Measurements from ENCODE around the gene PSRC1.
"Not testable (repeated sequence)": the region's sequence is repeated elsewhere in the genome, so short reads cannot be mapped to it uniquely, and the experiment has no call there.

PSRC1 gene

DNA sequence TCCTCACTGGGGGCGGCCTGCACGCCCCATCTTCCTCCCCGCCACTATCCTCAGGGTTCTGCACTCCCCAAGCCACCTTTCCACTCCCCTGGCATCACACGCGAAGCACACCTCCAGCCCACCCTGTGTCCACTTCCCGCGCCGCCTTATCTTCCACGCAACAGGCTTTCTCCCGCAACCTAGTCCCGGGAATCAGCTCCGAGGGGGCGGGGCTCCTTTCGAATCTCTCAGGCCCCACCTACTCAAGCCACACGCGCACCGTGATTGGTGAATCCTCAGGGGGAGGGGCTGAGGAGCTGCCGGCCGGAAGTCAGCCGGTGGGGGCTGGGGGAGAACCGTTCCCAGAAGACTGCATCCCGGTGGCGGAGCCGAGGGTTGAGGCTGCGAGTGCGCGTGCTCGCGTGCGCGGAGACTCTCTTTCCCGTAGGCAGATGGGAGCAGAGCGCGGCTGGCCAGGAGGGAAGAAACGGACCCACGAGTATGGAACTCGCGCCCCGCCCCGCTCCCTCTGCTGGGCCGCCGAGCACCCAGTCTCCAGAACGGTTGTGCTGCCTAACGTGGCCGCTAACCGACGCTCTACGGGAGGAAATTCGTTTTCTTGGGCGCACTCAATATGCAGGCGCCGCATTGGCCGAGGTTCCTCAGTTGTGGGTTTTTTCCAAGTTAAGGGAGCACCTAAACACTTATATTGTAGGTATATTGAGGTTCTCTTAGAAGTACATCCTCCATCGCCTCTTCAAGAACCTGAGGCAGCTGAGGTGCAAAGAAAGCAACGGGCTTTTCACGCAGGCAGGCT lies at the start of gene PSRC1:
PSRC1 (minus strand) TSS at position 194 of the 796 bp plus-strand sequence.
- peak; percentile 97 for DNase-seq (ENCODE audit: low spot score)

DNA sequence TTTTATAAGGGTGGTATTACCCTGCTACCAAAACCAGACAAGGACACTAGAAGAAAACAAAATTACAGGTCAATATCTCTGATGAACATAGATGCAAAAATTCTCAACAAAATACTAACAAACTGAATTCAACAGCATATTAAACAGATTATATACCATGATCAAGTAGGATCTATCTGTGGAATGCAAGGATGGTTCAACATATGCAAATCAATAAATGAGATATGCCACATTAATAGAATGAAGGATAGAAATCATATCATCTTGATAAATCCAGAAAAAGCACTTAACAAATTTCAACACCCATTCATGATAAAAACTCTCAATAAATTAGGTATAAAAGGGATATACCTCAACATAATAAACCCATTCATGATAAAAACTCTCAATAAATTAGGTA lies 48.2 kb upstream of the PSRC1 start:
- no peak for DNase-seq (ENCODE audit: low spot score)

DNA sequence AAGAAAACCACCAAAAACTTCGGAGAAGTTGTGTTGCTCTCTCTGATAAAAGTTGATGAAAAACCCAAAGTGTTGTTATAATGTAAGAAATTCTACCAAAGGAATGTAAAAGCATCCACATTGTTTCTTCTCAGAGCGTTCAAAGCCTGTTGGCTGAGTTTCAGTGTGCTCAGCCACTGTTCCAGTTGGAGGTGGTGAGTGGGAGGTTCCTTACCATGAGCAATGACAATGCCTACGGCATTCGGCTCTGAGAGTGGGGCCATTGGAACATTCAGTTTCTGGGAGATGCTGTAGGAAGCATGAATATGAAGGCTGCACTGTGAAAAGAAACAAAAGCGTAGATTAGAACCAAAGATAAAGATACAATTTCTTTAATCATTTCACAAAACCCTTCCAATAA lies 44.3 kb upstream of the PSRC1 start:
- no peak for DNase-seq (ENCODE audit: low spot score)

DNA sequence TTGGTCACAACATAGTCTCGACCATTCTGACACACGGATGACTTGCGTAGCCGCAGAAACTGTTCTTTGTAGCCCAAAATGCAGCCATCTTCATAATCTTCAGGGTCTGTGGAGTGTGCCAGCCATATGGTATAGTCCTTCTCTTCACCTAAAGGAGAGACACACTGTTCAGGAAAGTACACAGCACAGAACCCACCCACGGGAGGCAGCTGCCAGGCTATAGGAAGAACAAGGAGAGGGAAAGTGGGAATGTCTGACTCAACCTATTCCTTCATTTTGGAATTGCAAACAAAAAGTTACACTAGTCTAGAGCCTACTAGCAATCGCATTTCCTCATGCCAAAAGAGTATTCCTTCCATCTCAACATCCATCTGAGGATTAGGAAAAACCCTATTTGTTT lies 40.0 kb upstream of the PSRC1 start:
- DNase-seq (ENCODE audit: low spot score) = no peak

DNA sequence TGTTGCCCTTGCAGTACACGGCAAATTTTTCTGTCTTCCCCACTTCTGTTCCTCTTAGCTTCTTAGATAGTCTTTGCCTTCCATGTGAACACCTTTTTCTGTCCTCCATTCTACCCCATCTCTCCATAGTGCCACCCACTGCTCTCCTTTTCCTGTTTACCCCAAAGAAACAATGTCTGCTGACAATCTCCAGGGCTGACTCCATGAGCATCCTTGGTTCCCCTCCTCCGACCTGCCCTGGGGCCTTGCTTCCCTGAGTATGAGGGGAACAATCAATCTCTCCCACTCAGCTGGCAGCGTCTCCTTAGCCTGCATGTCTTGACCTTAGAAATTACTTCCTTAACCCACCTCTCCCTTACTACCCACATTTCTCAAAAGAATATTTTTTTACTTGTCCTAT lies 36.2 kb upstream of the PSRC1 start:
- DNase-seq (ENCODE audit: low spot score) = no peak

DNA sequence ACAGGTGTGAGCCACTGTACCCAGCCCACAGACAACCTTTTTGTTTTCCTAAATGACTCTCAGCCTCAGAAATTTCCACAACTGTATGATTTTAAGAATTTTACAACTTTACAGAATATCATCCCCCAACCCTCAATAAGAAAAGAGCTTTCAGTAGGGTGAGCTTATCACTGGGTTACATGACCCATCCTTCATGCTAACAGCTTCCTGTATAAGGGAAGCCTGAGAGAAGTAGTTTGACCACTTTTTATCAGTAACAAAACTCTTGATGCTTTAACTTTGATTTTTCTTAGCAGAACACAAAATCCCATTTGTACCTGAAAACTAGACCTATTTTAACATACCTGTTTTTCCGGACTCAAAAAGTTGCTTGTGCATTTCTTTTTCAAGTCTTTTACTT lies 33.6 kb upstream of the PSRC1 start:
- no peak for DNase-seq (ENCODE audit: low spot score)

DNA sequence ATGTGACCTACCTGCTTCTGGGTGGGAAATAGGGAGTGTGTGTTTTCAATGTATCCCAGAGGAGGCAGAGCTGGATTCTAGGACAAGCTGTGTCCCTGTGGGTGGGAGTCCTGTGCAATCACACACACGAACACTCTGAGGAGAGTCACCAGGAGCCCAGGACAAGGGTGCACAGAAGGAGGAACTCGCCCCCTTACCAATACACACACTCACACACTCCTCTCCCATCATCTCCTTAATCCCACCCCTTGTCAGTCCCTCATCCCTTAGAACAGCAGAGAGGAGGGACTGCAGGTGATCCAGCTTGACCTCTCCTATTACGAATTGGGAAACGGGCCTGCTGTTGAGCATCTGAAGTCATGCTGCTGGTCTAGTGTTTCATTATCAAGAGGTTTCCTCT lies 32.3 kb upstream of the PSRC1 start:
- no peak for DNase-seq (ENCODE audit: low spot score)

DNA sequence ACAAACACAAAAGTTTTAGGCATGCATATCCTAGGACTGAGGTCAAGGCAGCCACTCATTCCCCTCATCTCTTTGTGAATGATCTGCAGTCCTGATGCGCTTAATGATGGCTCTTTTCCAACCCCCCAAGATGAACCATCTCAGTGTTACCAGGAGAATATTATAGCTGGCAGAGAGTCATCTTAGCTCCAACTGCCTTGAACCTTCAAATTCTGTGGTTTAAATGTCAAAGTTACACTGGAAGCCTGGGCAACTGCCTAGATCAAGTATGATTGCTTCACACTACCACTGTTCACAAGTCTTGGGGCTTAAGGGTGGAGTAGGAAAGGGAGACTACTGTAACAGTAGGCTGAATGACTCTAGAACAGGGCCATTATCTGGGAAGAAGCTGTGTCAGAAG lies 31.9 kb upstream of the PSRC1 start:
- DNase-seq (ENCODE audit: low spot score) = no peak

DNA sequence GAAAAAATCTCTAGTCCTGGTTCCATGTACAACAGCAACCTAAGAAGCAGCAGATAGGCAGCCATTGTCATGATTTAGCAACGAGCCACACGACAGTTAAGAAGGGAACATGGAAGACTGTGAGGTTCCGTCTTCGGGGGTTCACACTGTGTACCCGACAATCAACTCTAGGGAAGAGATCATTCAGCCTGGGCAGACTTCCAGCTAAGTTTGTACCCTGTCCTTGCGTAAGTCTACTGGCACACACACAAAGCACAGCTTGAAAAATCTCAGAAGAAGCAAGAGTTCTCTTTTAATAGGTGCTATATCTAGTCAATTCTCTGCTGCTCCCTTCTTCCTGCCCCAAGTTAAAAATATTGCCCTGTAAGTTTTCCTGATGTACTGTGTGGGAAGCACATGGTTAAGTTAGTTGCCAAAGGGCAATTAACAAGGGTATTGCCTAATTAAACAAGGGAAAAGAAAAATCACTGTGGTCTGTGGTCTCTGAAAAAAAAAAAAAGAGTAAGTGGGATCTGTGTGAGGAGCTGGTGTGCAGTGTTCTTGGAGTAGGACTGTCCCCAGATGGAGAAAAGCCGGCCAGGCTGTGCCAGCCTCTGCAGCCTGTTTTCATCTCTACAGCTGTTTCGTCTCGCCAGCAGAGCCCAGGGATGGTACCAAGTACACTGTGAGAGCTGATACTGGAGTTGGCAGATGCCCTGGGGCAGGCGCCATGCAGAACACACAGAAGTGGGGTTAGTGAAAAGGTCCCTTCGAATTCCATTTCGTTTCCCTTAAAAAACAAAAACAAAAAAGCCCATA lies 30.2 kb upstream of the PSRC1 start:
- DNase-seq (ENCODE audit: low spot score) = no peak

DNA sequence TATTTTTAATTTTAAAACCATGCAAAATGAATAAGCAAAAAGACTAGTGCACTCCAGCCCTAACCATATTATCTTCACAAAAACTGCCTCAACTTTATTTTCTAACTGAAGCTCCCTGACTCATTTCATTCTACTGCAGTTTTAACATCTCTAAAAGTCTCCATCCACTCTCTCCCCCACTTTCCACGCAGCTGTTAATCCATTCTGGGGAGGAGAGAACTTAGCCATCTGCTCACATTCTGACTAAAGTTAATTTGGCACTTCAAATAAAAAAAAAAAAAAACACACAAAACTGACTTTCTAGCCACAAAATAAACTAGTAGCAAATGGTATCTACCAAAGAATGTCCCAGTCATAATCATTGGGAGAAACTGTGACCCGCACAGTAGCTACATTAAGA lies 29.3 kb upstream of the PSRC1 start:
- DNase-seq (ENCODE audit: low spot score) = no peak

DNA sequence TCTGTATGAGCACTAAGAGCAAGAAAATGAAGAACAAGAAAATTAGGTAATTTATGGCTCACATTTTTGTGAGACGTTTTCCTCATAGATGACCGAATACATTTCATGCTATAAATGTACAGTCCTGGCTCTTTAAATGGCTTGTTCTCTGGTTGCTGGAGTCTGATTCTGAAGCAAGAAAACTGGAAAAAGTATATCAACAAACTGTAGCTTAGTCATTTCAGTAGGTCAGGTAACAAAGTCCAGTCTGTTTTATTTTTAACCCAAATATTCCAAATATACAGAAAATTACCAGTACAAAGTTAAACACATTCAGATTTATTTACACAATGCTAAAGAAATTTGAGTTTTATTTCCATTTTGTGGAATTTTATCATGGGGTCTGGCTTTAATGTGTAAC lies 26.4 kb upstream of the PSRC1 start:
- no peak for DNase-seq (ENCODE audit: low spot score)

DNA sequence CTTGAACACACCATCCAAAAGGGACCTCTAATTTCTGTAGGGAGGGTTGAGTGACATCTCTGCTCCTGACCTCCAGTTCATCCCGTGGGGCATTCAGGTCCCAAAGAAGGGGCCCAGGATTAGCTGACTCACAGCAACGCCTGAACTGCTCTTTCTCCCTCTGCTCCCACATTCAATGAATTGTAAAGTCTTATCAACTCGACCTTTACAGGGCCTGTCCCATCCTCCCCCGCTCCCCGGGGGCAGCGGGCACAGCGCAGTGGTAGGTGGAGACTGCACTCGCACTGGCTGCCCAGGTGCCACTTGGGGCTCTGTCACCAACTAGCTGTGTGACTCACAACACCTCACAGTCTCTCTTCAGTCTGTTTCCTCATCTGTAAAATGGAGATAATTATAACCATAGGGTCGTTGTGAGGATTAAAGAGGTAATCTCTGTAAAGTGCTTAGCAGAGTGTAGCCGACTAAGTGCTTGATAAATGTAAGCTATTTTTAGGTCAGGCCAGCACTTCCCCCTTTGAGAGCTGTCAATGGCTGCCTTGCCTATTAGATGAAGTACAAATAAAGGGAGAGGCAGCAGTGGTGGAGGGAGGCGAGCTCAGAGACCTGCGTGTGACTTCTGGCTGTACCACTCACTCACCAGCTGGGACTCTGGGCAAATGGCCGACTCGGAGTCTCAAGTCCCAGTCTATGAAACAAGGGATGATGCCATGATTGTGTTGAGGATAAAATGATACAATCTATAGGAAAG lies 24.5 kb upstream of the PSRC1 start:
- DNase-seq (ENCODE audit: low spot score) = peak; percentile 18

DNA sequence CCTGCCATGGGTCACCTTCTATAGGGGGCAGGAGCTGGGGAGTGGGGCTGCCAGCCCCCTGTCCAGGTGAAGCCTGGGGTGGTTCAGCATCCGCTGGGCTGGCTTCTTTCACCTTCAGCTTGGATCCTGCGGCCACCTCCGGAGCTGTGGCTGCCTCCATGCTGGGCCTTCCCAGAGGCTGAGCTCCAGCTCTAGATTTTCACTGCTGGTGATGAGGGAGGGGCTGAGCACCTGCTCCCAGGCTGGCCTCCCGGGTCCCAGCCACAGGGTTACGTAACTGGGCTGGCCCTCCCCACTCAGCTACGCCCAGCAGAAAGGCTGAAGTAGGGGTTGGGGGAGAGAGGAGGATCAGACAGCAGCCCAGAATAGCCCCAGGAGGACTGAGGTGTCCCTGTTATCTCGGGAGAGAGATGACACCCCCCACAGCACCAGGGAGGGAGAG lies 23.9 kb upstream of the PSRC1 start, which contains the start of gene MYBPHL:
MYBPHL (minus strand) TSS at position 180 of the 442 bp plus-strand sequence; CDS start at position 160, 20 bp downstream.
- DNase-seq (ENCODE audit: low spot score) = no peak

DNA sequence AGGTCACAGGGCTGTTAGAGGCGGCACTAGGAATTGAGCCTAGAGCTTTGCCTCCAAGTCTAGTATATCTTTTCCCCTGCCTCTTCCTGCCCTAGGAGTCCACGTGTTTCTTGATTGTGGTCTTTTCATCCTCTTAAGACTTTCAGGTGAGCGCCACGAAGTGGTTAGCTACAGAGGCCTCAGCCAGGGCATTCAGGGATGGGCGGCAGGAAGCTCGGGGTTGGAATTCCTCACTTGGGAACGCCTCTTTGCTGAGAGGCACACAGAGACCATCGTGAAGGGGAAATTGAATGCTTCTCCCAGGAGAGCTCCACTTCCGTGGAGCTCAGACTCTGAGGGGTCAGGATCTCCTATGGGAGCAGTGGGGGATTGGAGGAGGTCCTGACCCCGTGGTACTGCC lies 23.0 kb upstream of the PSRC1 start:
- DNase-seq (ENCODE audit: low spot score) = not testable (repeated sequence)

DNA sequence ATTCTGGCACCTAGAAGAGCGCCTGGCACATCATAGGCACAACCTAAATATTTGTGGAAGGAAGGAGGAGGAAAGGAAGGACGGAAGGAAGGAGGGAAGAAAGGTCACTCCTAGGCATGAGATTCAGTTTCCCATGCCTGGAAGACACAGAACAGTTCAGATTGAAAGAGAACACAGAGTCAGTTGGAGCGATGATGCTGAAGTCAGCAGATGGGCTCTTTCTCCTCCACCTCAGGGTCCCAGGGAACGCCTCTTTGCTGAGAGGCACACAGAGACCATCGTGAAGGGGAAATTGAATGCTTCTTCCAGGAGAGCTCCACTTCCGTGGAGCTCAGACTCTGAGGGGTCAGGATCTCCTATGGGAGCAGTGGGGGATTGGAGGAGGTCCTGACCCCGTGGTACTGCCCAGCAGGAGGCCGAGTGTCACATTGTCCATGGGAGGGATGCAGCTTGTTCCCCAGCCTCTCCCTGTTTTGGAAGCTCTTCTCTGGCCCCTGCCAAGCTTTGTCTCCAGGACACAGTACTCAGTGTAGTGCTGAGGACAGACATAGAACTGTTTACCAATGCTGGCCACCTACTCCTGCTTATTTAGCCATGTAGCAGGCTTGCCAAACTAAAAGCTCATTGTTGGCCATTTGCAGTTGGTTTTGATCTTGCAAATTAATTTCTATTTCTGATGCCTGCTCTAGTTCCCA lies 21.4 kb upstream of the PSRC1 start:
- no peak for DNase-seq (ENCODE audit: low spot score)

DNA sequence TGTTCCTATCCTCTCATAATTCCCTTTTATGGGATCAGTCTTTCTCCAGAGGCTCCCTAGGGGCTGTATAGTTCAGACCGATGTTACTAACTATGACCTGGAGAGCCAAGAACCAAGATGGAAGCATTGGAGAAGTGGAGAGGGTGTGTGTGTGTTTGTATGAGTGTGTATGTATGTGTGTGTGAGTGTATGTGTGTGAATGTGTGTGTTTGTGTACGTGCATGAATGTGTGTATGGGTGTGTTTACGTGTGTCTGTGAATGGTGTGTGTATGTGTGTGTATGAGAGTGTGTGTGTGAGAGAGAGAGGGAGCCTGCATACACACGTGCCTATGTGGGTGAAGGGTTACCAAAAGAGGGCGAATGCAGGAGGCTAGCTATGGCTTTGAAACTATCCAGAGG lies 18.9 kb upstream of the PSRC1 start:
- DNase-seq (ENCODE audit: low spot score) = no peak

DNA sequence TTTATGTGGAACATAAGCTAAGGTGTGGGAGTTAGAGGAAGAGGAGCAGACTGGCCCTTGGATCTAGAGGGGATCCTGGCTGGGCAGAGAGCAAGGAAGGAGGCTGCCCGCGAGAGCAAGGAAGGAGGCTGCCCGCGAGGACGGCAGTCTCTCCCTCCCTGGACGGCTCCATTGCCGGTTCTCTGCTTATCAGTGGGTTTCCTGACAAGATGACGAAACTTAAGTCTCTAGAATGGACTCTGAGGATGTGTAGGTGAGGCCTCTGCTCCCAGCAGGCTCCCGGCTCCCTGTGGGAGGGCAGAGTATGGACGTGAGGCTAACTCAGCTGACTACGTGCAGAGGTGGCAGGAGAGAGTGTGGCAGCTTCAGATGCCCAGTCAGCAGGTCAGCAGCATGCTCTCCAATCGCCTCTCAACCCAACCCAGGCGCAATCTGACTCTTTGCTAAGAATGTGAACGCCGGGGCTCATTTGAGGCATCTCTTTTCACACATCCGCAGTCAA lies 17.8 kb upstream of the PSRC1 start:
- no peak for DNase-seq (ENCODE audit: low spot score)

DNA sequence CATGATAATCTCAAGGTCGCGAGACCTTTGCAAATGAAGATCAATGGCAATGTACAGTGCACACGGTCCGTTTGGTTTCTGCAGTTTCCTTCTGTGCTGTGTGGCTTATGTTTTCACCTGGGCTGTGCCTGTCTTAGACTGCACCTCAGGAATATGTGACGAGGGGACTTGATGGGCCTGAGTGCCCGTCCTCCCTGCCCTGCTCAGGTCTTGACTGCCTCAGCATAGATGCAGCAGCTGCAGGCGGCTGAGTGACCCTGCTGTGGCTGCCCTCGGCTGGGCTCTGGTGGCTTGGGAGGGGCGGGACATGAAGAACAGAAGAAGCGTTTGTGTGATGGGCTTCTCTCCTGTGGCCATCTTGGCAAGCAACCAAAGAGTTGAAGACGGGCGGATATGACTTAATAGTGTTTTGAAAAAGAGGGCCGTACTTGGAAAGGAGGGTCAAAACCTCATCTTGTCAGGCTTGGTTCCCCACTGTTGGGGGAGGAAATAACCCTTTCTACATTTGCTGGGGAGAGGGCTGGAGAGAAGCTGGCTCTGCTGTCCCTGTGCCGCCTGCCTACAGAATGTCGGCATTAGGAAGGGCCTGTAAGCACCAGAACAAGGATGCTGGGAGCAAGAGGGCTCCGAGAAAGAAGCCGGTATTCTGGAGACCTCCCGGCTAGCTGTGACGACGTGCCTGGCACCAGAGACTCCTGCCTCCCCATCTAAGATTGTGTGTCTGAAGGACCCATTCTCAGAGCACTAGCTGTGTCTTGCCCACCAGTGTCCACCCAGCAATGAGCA lies 16.8 kb upstream of the PSRC1 start:
- DNase-seq (ENCODE audit: low spot score) = peak; percentile 46

DNA sequence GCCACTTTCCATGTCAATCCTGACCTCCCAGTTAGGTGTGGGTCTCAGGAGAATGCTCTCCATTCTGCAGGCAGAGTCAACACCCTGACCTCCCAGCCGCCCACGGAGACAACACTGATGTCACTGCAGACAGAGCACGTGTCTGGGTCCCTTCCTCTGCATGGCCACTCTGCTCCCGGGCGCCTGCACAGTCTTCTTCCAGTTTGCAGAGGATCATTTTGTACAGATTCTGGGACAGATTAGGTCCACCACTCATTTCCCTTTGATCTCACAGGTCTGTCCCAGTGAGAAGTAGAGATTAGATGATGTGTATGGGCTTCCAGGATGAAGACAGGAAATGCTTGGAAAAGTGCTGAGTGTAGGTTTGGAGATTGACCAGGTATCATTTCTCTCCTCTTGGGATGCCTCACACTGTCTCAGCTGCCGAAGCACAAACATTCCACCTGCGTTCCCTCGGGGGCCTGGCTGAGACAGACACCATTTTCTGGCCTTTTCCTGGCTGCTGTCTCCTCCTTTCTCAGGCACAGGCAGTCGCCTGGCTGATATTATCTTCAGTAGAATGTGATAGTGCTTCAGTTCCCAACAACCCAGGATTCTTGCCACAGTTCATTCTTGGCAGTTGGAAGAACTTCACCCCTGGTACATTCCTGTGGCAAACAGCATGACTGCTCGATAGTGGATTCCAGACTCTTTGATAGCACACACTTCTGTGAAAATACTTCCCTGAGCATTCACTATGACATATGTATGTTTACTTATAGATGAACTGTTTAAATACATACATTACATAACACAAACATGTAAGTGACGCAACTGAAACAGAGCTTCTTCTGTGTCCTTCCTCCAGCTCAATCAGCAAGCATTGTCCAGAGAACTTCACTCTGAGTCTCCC lies 16.0 kb upstream of the PSRC1 start:
- peak; percentile 81 for DNase-seq (ENCODE audit: low spot score)

DNA sequence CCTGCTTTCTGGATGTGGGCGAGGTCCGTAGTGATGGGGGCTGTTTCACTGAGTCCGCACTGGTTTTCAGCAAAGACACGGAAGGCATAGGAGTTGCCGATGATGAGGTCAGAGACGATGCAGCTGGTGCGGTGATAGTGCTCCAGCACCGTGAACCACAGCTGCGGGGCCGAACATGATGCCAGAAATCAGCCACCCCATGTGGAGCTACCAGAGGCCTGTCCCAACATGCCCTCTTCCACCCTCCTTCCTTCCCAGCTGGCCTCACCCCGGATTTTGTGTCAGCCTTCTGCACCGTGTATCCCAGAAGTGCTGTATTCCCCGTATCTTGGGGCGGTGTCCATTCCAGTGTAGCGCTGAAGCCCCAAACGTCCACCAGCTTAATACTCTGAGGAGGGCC lies 13.8 kb upstream of the PSRC1 start:
- DNase-seq (ENCODE audit: low spot score) = no peak

Data from AG08396 (cell line).